K562 treated with DMSO at 1 percent for 12 hours (cell line): ENCODE measurements around the gene TGM6. TPM values are rescaled to one million over a fixed set of nuclear protein-coding genes. Genes with fewer than 3 reads are reported as not detected.

Source experiments
- total RNA-seq: library from RNA; unstranded; fragments of 300-600 nt; gene quantifications from 2 replicates; pipeline ENCODE4 v1.2.3, GENCODE V29; 2022; ENCODE audit not compliant: insufficient read depth

Gene TGM6
- total RNA-seq, result not detected in 2 replicates

GRCh38 chr20:2380601-2381000, at the start of gene TGM6:
Gene TGM6 (plus strand): TSS chr20:2380901. CDS start chr20:2380969, 68 bp downstream.

GRCh38 chr20:2470423-2471193, 89.9 kb downstream of the TGM6 start, which contains the start of gene SNRPB:
Gene SNRPB (minus strand): TSS chr20:2470789. CDS start chr20:2470690, 99 bp downstream.

Other genes with a start within 250 kb of the TGM6 start
- gene TGM3, start 84.9 kb upstream of the TGM6 start, total RNA-seq, result not detected in 2 replicates
- gene SNRPB, start 89.9 kb downstream of the TGM6 start, total RNA-seq, result 407 and 559 TPM in 2 replicates
- 3.3 and 4.6 TPM in 2 replicates for gene ZNF343, start 128.0 kb downstream of the TGM6 start, total RNA-seq
- not detected in 2 replicates for gene TMC2, start 155.7 kb downstream of the TGM6 start, total RNA-seq